RWPE1 (cell line): Measurements from ENCODE around the gene IL18RAP.

Experiments
- CTCF ChIA-PET: fragments of 350-600 bp; sonication (Branson Sonifier 250); formaldehyde crosslinking; extraction: SDS; loops from one replicate; lab custom pipeline; 2021; lab: Yijun Ruan, JAX
- POLR2A ChIA-PET: fragments of 400-600 bp; formaldehyde crosslinking; extraction: SDS; loops from one replicate; lab custom pipeline; 2020; ENCODE audit warnings: antibody characterized with exemption; ENCODE audit not compliant: low non-redundant PET; lab: Yijun Ruan, JAX
- DNase-seq: peaks from one replicate; pipeline ENCODE4 v3.0.0; 2012; ENCODE audit warnings: low spot score
- H3K27ac ChIP-seq: fragments of 450-650 bp; 2 replicates; pipeline ENCODE4 v1.5.1; 2017
- CTCF ChIP-seq: fragments of 450-650 bp; conservative IDR thresholded peaks from 2 replicates; pipeline ENCODE4 v1.5.1; 2017; ENCODE audit warnings: low read depth, mild to moderate bottlenecking

Gene IL18RAP

DNA sequence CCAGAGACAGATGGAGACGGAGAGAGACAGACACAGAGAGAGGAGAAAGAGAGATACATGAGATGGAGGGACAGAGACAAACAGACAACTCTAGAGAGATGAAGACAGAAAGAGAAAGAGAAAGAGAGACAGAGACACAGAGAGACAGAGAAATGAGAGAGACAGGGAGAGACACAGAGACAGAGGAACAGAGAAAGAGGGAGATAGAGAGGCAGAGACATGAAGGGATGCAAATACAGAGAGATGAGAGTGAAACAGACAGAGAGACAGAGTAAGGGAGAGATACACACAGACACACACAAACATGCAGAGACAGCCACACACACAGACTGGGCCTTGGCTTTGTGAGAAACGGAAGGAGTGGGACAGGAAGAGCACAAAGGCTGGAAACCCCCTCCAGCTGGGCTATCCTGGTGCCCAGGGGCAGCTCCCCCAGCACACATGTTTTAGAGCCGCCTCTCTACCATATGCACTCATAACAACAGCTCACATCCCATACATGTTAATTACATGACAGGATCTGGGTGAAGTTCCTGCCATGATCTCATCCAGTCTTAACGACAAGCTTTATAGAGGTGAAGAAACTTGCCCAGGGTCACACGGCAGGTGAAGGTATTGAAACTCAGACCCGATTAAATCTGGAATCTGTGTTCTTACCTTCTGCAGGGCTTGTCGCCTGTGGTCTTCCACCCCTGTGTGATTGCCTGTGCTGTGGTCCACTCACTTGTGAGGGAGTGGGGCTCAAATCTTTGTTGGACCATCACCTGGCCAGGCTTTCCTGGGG is 35.0 kb upstream of the IL18RAP start:
- no peak overlapping the region for H3K27ac ChIP-seq
- POLR2A ChIA-PET: no interaction called here
- no peak for TF ChIP-seq CTCF
- CTCF ChIA-PET: no interaction called here
- no peak for DNase-seq

DNA sequence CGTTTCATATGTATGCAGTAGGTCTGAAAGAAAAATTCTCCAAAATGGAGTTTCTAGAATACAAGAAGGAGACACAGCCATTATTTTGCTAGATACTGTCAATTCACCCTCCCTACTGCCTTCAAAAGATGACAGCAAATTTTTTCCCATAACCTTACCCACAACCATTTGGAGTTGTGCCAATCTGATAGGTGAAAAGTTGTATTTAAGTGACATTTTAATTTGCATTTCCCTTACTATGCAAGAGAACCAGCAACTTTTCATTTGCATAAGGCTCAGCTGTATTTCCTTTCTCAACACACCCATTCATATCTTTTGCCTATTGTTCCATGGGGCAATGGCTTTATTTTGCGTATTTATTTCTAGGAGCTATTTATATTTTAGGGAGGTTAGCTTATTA is 31.4 kb upstream of the IL18RAP start:
- no peak overlapping the region for H3K27ac ChIP-seq
- DNase-seq: no peak
- TF ChIP-seq CTCF: no peak
- CTCF ChIA-PET: no interaction called here
- POLR2A ChIA-PET: no interaction called here

DNA sequence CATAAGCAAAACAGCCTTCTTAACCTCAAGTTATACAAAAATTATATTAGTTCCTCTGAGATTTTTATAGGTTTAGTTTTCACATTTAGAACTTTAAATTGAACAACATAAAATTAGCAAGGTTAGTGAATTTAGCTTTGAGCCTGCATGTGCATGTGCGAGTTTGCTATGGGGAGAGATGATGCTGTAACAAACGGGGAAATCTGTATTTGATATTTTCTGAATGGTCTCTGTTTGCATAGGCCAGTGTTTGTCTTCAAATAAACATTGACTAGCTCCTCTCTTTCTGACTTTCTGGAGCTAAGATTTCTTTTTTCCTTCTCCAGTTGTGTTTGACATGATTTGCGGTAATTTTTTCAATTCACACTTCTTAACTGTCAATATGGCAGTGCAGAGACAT is 30.9 kb upstream of the IL18RAP start:
- TF ChIP-seq CTCF: no peak
- no peak overlapping the region for H3K27ac ChIP-seq
- CTCF ChIA-PET: no interaction called here
- no peak for DNase-seq
- POLR2A ChIA-PET: no interaction called here

- CTCF ChIA-PET: interaction anchor here (0.5 kb wide), 1 partner anchor 625 kb away, joined by 4 read pairs; no protein-coding TSS in a partner anchor
These were observed 30.0 kb upstream of the IL18RAP start for GRCh38 chr2:102392942-102393341.

GRCh38 chr2:102396012-102396411 is 26.9 kb upstream of the IL18RAP start:
- ChIA-PET POLR2A (no interaction called here), CTCF (no interaction called here)
- no peak overlapping the region for H3K27ac ChIP-seq
- DNase-seq: no peak
- no peak for TF ChIP-seq CTCF

More at GRCh38 chr2:102392942-102393341, 30.0 kb upstream of the IL18RAP start:
- DNase-seq: no peak
- no peak for TF ChIP-seq CTCF
- no peak overlapping the region for H3K27ac ChIP-seq
- POLR2A ChIA-PET: no interaction called here

- no peak for TF ChIP-seq CTCF
- ChIA-PET POLR2A (no interaction called here), CTCF (no interaction called here)
- no peak overlapping the region for H3K27ac ChIP-seq
- DNase-seq: no peak
These were observed 25.8 kb upstream of the IL18RAP start for GRCh38 chr2:102397209-102397608.
